K562 (cell line): ENCODE data around the gene CDKN2AIP. TPM values are rescaled to one million over a fixed set of nuclear protein-coding genes. Genes with fewer than 3 reads are reported as not detected.

Source experiments
- ATF7 ChIP-seq: fragments of 450-650 bp; IDR thresholded peaks from 2 replicates; pipeline ENCODE4 v1.7.1; 2014; ENCODE audit warnings: mild to moderate bottlenecking, moderate library complexity
- GATAD2A ChIP-seq: fragments of 450-650 bp; IDR thresholded peaks from 2 replicates; pipeline ENCODE4 v1.6.1; 2017
- HMG20B ChIP-seq: fragments of 250-450 bp; sonication (Bioruptor Pico); IDR thresholded peaks from 2 replicates; pipeline ENCODE4 v1.5.0; 2021; ENCODE audit warnings: mild to moderate bottlenecking
- NCOA6 ChIP-seq: fragments of 450-650 bp; IDR thresholded peaks from 2 replicates; pipeline ENCODE4 v1.6.1; 2017; ENCODE audit warnings: mild to moderate bottlenecking
- RBM25 ChIP-seq: fragments of 200-400 bp; formaldehyde crosslinking; IDR thresholded peaks from 2 replicates; pipeline ENCODE4 v1.6.1; 2018; ENCODE audit warnings: low read length, low read depth, moderate library complexity; ENCODE audit not compliant: severe bottlenecking
- SP1 ChIP-seq: sonication (generic); formaldehyde crosslinking; IDR thresholded peaks from 2 replicates; pipeline ENCODE4 v1.8.1; 2022; ENCODE audit warnings: mild to moderate bottlenecking, missing genetic modification reagents
- STAG1 ChIP-seq: sonication (generic); formaldehyde crosslinking; IDR thresholded peaks from 2 replicates; pipeline ENCODE4 v1.5.0; 2020; ENCODE audit warnings: missing genetic modification reagents, borderline replicate concordance
- TSC22D4 ChIP-seq: fragments of 450-650 bp; IDR thresholded peaks from 2 replicates; pipeline ENCODE4 v1.6.1; 2016; ENCODE audit warnings: missing genetic modification characterization, missing biosample characterization, control low read depth
- ZNF23 ChIP-seq: fragments of 250-450 bp; sonication (Bioruptor Pico); IDR thresholded peaks from 2 replicates; pipeline ENCODE4 v1.4.0; 2020; ENCODE audit warnings: mild to moderate bottlenecking
- polyA plus RNA-seq, 8 experiments: library from polyadenylated mRNA; depleted of rRNA in 4 of 8; stranded (reverse) in 5 of 8; unstranded in 3 of 8; fragments of >200 nt; fragmentation: Nextera tagmentation in 2 of 8; fragmentation: Illumina TruSeq in 1 of 8; extraction: Ambion mirVana in 2 of 8; extraction: Trizol in 1 of 8; gene quantifications; 2 replicates each; pipeline versions ENCODE4 v1.2.1 to v1.2.3, GENCODE V29; 2011 to 2014; ENCODE audit warnings: inconsistent platforms in 1 of 8, missing spikeins in 1 of 8
- total RNA-seq, 7 experiments: library from RNA; depleted of rRNA in 6 of 7; stranded (reverse); fragments of >200 nt in 6 of 7; fragmentation: Illumina TruSeq in 2 of 7; extraction: Trizol in 2 of 7; gene quantifications; 2 replicates each; pipeline versions ENCODE4 v1.2.1 to v1.2.3, GENCODE V29; 2011 to 2021; ENCODE audit warnings: low replicate concordance in 1 of 7
- TF ChIP-seq, protein P1 (sequence below): fragments of 250-450 bp; sonication (Bioruptor Pico); IDR thresholded peaks from 2 replicates; pipeline ENCODE4 v1.6.1; 2021; ENCODE audit warnings: mild to moderate bottlenecking
- TF ChIP-seq, protein P2 (sequence below): fragments of 450-650 bp; formaldehyde crosslinking; IDR thresholded peaks from 2 replicates; pipeline ENCODE4 v1.4.0; 2020; ENCODE audit warnings: mild to moderate bottlenecking, moderate library complexity
- TF ChIP-seq, protein P3 (sequence below): fragments of 200-600 bp; sonication (generic); IDR thresholded peaks from one replicate; pipeline ENCODE4 v1.6.1; 2012; ENCODE audit warnings: mild to moderate bottlenecking, low read depth, low read length, inconsistent platforms

Gene CDKN2AIP
- total and polyA plus RNA-seq, 9 of the 15 experiments (the other 6 are each of a cell fraction or from before 2014, with no cell fraction given): 5.9 to 22.0 (median 19.7) TPM

DNA sequence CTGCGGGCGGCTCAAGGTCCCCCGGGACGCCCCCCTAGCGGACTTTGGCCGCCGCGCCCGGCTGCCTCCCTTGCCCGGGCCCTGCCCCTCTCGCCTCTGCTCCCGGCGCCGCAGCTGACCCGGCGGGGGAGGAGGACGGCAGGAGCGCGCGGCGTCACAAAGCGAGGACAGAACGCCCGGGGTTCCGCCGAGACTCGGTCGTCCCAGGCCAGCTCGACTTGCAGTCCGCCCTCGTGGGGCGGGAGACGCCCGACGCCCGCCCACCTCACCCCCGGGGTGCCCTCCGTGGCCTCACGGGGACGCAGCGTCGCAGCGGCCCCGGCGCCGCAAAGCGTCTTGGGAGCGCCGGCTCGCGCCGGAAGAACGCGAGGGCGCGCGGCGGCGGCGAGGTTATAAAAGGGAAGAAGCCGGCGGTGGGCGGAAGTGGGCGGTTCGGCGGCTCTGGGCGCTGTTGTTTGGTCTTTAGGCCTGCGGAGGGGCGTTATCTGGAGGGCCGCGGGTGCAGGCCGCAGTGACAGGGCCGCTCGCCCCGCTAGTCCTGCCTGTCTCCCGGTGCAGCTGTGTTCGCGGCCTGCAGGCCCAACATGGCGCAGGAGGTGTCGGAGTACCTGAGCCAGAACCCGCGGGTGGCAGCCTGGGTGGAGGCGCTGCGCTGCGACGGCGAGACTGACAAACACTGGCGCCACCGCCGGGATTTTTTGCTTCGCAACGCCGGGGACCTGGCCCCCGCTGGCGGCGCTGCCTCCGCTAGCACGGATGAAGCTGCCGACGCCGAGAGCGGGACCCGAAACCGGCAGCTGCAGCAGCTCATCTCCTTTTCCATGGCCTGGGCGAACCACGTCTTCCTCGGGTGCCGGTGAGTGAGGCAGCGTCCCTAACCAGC is at the start of gene CDKN2AIP (continued):
- TF ChIP-seq NCOA6 (peak; percentile 72), ZNF23 (no peak), STAG1 (CRISPR knock-in tag) (no peak), HMG20B (CRISPR knock-in tag) (no peak), TSC22D4 (tag) (no peak), GATAD2A (no peak), SP1 (peak; percentile 91), ATF7 (peak; percentile 72; the same call in 1 of the 2 replicates), RBM25 (no peak)
- TF ChIP-seq, protein P1, sequence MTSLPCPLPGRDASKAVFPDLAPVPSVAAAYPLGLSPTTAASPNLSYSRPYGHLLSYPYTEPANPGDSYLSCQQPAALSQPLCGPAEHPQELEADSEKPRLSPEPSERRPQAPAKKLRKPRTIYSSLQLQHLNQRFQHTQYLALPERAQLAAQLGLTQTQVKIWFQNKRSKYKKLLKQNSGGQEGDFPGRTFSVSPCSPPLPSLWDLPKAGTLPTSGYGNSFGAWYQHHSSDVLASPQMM: no peak
- TF ChIP-seq, protein P2, sequence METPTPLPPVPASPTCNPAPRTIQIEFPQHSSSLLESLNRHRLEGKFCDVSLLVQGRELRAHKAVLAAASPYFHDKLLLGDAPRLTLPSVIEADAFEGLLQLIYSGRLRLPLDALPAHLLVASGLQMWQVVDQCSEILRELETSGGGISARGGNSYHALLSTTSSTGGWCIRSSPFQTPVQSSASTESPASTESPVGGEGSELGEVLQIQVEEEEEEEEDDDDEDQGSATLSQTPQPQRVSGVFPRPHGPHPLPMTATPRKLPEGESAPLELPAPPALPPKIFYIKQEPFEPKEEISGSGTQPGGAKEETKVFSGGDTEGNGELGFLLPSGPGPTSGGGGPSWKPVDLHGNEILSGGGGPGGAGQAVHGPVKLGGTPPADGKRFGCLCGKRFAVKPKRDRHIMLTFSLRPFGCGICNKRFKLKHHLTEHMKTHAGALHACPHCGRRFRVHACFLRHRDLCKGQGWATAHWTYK: peak; percentile 35; the same call in 1 of the 2 replicates
- TF ChIP-seq, protein P3, sequence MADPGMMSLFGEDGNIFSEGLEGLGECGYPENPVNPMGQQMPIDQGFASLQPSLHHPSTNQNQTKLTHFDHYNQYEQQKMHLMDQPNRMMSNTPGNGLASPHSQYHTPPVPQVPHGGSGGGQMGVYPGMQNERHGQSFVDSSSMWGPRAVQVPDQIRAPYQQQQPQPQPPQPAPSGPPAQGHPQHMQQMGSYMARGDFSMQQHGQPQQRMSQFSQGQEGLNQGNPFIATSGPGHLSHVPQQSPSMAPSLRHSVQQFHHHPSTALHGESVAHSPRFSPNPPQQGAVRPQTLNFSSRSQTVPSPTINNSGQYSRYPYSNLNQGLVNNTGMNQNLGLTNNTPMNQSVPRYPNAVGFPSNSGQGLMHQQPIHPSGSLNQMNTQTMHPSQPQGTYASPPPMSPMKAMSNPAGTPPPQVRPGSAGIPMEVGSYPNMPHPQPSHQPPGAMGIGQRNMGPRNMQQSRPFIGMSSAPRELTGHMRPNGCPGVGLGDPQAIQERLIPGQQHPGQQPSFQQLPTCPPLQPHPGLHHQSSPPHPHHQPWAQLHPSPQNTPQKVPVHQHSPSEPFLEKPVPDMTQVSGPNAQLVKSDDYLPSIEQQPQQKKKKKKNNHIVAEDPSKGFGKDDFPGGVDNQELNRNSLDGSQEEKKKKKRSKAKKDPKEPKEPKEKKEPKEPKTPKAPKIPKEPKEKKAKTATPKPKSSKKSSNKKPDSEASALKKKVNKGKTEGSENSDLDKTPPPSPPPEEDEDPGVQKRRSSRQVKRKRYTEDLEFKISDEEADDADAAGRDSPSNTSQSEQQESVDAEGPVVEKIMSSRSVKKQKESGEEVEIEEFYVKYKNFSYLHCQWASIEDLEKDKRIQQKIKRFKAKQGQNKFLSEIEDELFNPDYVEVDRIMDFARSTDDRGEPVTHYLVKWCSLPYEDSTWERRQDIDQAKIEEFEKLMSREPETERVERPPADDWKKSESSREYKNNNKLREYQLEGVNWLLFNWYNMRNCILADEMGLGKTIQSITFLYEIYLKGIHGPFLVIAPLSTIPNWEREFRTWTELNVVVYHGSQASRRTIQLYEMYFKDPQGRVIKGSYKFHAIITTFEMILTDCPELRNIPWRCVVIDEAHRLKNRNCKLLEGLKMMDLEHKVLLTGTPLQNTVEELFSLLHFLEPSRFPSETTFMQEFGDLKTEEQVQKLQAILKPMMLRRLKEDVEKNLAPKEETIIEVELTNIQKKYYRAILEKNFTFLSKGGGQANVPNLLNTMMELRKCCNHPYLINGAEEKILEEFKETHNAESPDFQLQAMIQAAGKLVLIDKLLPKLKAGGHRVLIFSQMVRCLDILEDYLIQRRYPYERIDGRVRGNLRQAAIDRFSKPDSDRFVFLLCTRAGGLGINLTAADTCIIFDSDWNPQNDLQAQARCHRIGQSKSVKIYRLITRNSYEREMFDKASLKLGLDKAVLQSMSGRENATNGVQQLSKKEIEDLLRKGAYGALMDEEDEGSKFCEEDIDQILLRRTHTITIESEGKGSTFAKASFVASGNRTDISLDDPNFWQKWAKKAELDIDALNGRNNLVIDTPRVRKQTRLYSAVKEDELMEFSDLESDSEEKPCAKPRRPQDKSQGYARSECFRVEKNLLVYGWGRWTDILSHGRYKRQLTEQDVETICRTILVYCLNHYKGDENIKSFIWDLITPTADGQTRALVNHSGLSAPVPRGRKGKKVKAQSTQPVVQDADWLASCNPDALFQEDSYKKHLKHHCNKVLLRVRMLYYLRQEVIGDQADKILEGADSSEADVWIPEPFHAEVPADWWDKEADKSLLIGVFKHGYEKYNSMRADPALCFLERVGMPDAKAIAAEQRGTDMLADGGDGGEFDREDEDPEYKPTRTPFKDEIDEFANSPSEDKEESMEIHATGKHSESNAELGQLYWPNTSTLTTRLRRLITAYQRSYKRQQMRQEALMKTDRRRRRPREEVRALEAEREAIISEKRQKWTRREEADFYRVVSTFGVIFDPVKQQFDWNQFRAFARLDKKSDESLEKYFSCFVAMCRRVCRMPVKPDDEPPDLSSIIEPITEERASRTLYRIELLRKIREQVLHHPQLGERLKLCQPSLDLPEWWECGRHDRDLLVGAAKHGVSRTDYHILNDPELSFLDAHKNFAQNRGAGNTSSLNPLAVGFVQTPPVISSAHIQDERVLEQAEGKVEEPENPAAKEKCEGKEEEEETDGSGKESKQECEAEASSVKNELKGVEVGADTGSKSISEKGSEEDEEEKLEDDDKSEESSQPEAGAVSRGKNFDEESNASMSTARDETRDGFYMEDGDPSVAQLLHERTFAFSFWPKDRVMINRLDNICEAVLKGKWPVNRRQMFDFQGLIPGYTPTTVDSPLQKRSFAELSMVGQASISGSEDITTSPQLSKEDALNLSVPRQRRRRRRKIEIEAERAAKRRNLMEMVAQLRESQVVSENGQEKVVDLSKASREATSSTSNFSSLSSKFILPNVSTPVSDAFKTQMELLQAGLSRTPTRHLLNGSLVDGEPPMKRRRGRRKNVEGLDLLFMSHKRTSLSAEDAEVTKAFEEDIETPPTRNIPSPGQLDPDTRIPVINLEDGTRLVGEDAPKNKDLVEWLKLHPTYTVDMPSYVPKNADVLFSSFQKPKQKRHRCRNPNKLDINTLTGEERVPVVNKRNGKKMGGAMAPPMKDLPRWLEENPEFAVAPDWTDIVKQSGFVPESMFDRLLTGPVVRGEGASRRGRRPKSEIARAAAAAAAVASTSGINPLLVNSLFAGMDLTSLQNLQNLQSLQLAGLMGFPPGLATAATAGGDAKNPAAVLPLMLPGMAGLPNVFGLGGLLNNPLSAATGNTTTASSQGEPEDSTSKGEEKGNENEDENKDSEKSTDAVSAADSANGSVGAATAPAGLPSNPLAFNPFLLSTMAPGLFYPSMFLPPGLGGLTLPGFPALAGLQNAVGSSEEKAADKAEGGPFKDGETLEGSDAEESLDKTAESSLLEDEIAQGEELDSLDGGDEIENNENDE: no peak
